ENCODE measurements around the gene IFNGR2. TPM values are rescaled to one million over a fixed set of nuclear protein-coding genes. Genes with fewer than 3 reads are reported as not detected.
A peak's percentile ranks its signal among the peaks of the same experiment; 100 is the strongest.

The IFNGR2 gene
- total and polyA plus RNA-seq, 2 of the 13 experiments (the other 11 are each of a cell fraction or from before 2014, with no cell fraction given): 61.3 to 117 TPM

DNA sequence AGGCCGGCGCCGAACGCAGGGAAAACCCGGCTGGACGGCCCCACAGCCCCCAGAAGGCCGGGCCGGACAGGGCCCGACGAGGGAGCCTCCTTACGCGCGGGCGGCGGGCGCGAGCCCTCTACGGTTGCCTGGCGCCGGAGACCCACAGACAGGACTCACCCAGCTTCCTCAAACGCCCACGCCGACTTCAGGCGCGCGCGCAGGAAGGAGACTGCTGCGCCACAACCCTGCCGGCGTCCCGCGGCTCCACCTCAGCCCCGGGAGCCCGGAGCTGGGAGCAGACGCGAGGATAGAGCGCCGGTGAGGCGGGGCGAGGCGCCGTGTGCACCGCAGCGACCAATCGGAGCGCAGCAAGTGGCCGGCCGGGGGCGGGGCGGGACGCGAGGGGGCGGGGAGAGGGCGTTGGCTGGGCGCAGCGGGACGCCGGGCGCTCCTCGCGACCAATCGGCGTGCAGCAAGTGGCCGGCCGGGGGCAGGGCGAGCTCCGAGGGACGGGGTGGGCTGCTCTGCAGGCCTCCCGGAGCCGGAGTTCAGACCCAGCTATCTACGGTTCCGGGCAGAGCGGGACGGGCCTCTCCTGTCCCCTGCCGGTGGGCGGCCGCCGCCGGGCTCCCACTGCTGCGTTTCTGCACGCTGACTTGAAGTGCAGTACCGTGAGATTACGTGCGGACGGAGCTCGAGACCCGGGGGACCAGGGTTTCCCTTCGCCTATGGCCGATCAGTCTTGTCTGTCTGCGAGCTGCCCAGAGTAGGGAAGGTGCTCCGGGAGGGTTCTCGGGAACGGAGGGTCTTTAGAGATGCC is 76.7 kb downstream of the IFNGR2 start, which contains the start of gene TMEM50B (continued):
- TF ChIP-seq ZZZ3 (CRISPR knock-in tag; IDR thresholded peaks at IDR 0.05; ENCODE audit: borderline replicate concordance): no peak; the same call in 1 of the 2 replicates
- no peak for TF ChIP-seq JARID2 (CRISPR knock-in tag; IDR thresholded peaks at IDR 0.05; ENCODE audit: insufficient replicate concordance)
- TF ChIP-seq AGO2 (optimal IDR thresholded peaks at IDR 0.05; ENCODE audit: low read depth, low read length): peak; percentile 54
- no peak for TF ChIP-seq PTBP1 (IDR thresholded peaks at IDR 0.05; ENCODE audit: low read depth, low read length, poor library complexity, severe bottlenecking)
- TF ChIP-seq RFX5 (IDR thresholded peaks at IDR 0.05; ENCODE audit: low read depth, low read length): no peak
- TF ChIP-seq ZFX (CRISPR knock-in tag; IDR thresholded peaks at IDR 0.05; ENCODE audit: low read depth): peak; percentile 91
- TF ChIP-seq, protein P1, sequence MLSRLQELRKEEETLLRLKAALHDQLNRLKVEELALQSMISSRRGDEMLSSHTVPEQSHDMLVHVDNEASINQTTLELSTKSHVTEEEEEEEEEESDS (CRISPR knock-in tag; IDR thresholded peaks at IDR 0.05; ENCODE audit: borderline replicate concordance): no peak; the same call in 1 of the 2 replicates
- no peak for TF ChIP-seq ZSCAN29 (CRISPR knock-in tag; conservative IDR thresholded peaks at IDR 0.05)
- TF ChIP-seq ZNF572 (CRISPR knock-in tag; IDR thresholded peaks at IDR 0.05): no peak
- TF ChIP-seq, protein P2, sequence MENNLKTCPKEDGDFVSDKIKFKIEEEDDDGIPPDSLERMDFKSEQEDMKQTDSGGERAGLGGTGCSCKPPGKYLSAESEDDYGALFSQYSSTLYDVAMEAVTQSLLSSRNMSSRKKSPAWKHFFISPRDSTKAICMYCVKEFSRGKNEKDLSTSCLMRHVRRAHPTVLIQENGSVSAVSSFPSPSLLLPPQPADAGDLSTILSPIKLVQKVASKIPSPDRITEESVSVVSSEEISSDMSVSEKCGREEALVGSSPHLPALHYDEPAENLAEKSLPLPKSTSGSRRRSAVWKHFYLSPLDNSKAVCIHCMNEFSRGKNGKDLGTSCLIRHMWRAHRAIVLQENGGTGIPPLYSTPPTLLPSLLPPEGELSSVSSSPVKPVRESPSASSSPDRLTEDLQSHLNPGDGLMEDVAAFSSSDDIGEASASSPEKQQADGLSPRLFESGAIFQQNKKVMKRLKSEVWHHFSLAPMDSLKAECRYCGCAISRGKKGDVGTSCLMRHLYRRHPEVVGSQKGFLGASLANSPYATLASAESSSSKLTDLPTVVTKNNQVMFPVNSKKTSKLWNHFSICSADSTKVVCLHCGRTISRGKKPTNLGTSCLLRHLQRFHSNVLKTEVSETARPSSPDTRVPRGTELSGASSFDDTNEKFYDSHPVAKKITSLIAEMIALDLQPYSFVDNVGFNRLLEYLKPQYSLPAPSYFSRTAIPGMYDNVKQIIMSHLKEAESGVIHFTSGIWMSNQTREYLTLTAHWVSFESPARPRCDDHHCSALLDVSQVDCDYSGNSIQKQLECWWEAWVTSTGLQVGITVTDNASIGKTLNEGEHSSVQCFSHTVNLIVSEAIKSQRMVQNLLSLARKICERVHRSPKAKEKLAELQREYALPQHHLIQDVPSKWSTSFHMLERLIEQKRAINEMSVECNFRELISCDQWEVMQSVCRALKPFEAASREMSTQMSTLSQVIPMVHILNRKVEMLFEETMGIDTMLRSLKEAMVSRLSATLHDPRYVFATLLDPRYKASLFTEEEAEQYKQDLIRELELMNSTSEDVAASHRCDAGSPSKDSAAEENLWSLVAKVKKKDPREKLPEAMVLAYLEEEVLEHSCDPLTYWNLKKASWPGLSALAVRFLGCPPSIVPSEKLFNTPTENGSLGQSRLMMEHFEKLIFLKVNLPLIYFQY (CRISPR knock-in tag; IDR thresholded peaks at IDR 0.05; ENCODE audit: borderline replicate concordance): peak; percentile 96
- no peak for TF ChIP-seq SMARCC2 (IDR thresholded peaks at IDR 0.05)
- no peak for TF ChIP-seq SRSF4 (IDR thresholded peaks at IDR 0.05; ENCODE audit: low read depth, low read length, poor library complexity, severe bottlenecking)
- TF ChIP-seq TBX2 (CRISPR knock-in tag; IDR thresholded peaks at IDR 0.05; ENCODE audit: borderline replicate concordance): peak; percentile 52
- TF ChIP-seq, protein P3, sequence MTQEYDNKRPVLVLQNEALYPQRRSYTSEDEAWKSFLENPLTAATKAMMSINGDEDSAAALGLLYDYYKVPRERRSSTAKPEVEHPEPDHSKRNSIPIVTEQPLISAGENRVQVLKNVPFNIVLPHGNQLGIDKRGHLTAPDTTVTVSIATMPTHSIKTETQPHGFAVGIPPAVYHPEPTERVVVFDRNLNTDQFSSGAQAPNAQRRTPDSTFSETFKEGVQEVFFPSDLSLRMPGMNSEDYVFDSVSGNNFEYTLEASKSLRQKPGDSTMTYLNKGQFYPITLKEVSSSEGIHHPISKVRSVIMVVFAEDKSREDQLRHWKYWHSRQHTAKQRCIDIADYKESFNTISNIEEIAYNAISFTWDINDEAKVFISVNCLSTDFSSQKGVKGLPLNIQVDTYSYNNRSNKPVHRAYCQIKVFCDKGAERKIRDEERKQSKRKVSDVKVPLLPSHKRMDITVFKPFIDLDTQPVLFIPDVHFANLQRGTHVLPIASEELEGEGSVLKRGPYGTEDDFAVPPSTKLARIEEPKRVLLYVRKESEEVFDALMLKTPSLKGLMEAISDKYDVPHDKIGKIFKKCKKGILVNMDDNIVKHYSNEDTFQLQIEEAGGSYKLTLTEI (CRISPR knock-in tag; conservative IDR thresholded peaks at IDR 0.05): no peak
- peak; percentile 97 for TF ChIP-seq ZNF12 (CRISPR knock-in tag; IDR thresholded peaks at IDR 0.05)
- no peak for TF ChIP-seq ZKSCAN8 (CRISPR knock-in tag; IDR thresholded peaks at IDR 0.05; ENCODE audit: borderline replicate concordance)
- TF ChIP-seq, protein P4, sequence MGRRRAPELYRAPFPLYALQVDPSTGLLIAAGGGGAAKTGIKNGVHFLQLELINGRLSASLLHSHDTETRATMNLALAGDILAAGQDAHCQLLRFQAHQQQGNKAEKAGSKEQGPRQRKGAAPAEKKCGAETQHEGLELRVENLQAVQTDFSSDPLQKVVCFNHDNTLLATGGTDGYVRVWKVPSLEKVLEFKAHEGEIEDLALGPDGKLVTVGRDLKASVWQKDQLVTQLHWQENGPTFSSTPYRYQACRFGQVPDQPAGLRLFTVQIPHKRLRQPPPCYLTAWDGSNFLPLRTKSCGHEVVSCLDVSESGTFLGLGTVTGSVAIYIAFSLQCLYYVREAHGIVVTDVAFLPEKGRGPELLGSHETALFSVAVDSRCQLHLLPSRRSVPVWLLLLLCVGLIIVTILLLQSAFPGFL (CRISPR knock-in tag; IDR thresholded peaks at IDR 0.05): no peak
- TF ChIP-seq NR2F1 (CRISPR knock-in tag; IDR thresholded peaks at IDR 0.05): no peak
- TF ChIP-seq ZFAT (CRISPR knock-in tag; conservative IDR thresholded peaks at IDR 0.05): 0 out of 2 replicates have a peak, but pooled peaks have one; percentile 24
- TF ChIP-seq, protein P5, sequence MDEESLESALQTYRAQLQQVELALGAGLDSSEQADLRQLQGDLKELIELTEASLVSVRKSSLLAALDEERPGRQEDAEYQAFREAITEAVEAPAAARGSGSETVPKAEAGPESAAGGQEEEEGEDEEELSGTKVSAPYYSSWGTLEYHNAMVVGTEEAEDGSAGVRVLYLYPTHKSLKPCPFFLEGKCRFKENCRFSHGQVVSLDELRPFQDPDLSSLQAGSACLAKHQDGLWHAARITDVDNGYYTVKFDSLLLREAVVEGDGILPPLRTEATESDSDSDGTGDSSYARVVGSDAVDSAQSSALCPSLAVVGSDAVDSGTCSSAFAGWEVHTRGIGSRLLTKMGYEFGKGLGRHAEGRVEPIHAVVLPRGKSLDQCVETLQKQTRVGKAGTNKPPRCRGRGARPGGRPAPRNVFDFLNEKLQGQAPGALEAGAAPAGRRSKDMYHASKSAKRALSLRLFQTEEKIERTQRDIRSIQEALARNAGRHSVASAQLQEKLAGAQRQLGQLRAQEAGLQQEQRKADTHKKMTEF (CRISPR knock-in tag; IDR thresholded peaks at IDR 0.05): peak; percentile 49; the same call in 1 of the 2 replicates

All from HepG2 (cell line).